ENCODE measurements around the gene EPB42.
A peak's percentile ranks its signal among the peaks of the same experiment; 100 is the strongest.

- TF ChIP-seq POLR2A (IDR thresholded peaks at IDR 0.05; ENCODE audit: low read depth, low read length) (peak; percentile 94), TAF1 (IDR thresholded peaks at IDR 0.05; ENCODE audit: low read depth, low read length) (peak; percentile 73)
Measured at GRCh38 chr15:43185157-43186002, 35.4 kb downstream of the EPB42 start, which contains the start of gene CCNDBP1.

All from GM12891 (cell line).